Activated naive CD4-positive, alpha-beta T cell treated with anti-CD3 and anti-CD28 coated beads, Interleukin-2, amount 50 U/mL, for 24 hours (primary cell): ENCODE data around the gene IKBKE.

ENCODE experiments used
- H3K27ac Mint-ChIP-seq: one replicate; pipeline ENCODE4 v1.8.0; 2021; ENCODE audit warnings: mild to moderate bottlenecking, mixed read lengths
- H3K27me3 Mint-ChIP-seq: one replicate; pipeline ENCODE4 v1.8.0; 2021; ENCODE audit warnings: mixed read lengths
- H3K36me3 Mint-ChIP-seq: one replicate; pipeline ENCODE4 v1.8.0; 2021; ENCODE audit warnings: mixed read lengths
- H3K4me1 Mint-ChIP-seq: one replicate; pipeline ENCODE4 v1.8.0; 2021; ENCODE audit warnings: mixed read lengths
- H3K4me3 Mint-ChIP-seq: one replicate; pipeline ENCODE4 v1.8.0; 2021; ENCODE audit warnings: mild to moderate bottlenecking, mixed read lengths
- H3K9me3 Mint-ChIP-seq: one replicate; pipeline ENCODE4 v1.8.0; 2021; ENCODE audit warnings: mixed read lengths

IKBKE gene

DNA sequence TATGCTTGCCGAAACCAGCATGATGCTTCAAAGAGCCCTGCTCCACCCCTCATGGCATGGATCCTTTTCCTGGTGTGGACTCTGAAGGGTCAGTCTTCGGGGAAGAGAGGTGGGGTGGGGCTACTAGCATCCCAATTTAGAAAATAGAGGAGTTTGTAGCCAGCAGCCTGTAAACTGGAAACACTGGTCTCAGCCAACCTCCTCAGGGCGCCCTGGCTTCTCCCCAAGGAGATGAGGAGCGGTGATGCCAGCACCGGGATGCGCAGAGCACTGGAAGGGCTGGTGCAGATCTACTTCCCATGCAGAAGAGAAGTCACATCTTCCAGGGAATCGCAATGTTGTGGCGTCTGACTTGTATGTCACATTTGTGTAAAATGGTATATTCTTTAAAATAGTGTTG lies 6.4 kb upstream of the IKBKE start:
- no peak overlapping the region for H3K4me3 Mint-ChIP-seq
- H3K36me3 Mint-ChIP-seq: no peaks in the 10 kb centered on the region
- peaks cover 4% of the 10 kb centered on the region for H3K9me3 Mint-ChIP-seq
- H3K27ac Mint-ChIP-seq: no peak overlapping the region
- no peaks in the 10 kb centered on the region for H3K27me3 Mint-ChIP-seq
- H3K4me1 Mint-ChIP-seq: peaks cover 68% of the 10 kb centered on the region

DNA sequence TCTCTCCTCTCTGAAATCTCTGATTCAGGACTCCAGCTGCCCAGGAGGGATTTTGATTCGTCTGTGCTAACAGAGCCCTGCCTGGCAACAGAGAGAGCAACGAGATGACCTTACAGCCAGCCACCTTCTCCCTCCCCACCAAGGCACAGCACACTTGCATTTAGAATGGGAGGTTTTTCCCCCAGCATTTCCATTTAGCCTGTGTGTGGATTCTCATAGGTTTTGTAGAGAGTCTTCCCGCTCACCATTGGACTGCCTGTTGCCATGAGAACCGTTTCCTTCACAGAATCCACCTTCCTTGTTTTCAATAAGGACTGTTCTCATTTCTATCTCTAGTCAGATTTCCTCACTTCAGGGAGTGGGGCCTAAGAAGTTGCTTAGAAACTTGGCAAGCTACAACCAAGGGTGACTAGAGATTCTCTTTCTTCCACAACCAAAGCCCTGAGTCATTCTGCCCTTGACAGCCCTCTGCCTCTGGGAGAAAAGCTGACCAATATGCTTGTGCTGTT lies 5.8 kb upstream of the IKBKE start:
- no peak overlapping the region for H3K4me3 Mint-ChIP-seq
- no peaks in the 10 kb centered on the region for H3K27me3 Mint-ChIP-seq
- H3K4me1 Mint-ChIP-seq: peaks cover 74% of the 10 kb centered on the region
- no peaks in the 10 kb centered on the region for H3K36me3 Mint-ChIP-seq
- H3K9me3 Mint-ChIP-seq: peaks cover 4% of the 10 kb centered on the region
- H3K27ac Mint-ChIP-seq: peak overlapping the region; percentile 66

GRCh38 chr1:206465951-206466350 lies 4.3 kb upstream of the IKBKE start:
- H3K27ac Mint-ChIP-seq: peak overlapping the region; percentile 76
- no peaks in the 10 kb centered on the region for H3K27me3 Mint-ChIP-seq
- H3K4me1 Mint-ChIP-seq: peaks cover 83% of the 10 kb centered on the region
- H3K9me3 Mint-ChIP-seq: peaks cover 4% of the 10 kb centered on the region
- peak overlapping the region; percentile 61 for H3K4me3 Mint-ChIP-seq
- no peaks in the 10 kb centered on the region for H3K36me3 Mint-ChIP-seq

DNA sequence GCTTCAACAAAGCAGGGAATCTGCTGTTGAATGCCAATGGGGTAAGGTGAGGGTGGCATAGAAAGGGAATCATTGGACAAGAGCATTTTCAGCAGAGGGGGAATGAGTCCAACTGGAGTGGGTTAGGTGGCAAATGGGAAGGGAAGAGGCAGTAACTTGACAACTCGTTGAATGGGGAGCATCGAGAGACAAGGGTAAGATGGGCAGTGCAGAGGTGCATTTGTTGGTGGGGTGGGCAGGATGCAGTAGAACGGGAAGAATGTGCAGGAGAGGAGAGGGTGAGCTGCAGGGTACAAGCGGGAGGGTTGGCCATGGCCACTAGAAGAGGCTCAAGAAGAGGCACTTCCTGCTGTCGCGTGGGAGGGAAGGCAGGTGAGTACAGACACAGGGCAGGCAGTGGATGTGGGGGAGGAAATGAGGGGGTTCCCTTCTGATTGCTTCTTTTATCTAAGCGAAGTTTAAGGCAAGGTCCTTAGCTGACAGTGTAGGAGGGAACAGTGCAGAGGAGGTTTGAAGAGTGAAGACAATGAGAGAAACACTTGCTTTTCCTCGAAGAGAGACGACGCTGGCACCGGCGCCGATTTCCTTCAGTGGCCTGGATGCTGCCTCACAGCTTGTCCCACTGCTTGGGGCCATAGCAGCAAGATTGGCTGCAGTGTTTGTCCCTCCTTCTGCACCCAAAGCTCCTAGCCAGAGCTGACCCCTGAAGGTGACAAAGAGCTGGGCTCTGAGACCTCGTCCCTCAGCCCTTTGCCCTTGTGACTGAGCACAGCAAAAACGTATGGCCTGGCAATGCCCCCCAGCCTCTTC lies 3.2 kb upstream of the IKBKE start:
- Mint-ChIP-seq H3K27me3 (no peaks in the 10 kb centered on the region), H3K36me3 (no peaks in the 10 kb centered on the region), H3K9me3 (peaks cover 4% of the 10 kb centered on the region), H3K27ac (peak overlapping the region; percentile 19), H3K4me1 (peaks cover 86% of the 10 kb centered on the region), H3K4me3 (peak overlapping the region; percentile 34)

GRCh38 chr1:206467915-206468314 lies 2.4 kb upstream of the IKBKE start:
- Mint-ChIP-seq H3K27me3 (no peaks in the 10 kb centered on the region), H3K4me1 (peaks cover 88% of the 10 kb centered on the region), H3K27ac (peak overlapping the region; percentile 56), H3K9me3 (peaks cover 4% of the 10 kb centered on the region), H3K36me3 (no peaks in the 10 kb centered on the region), H3K4me3 (peak overlapping the region; percentile 27)

DNA sequence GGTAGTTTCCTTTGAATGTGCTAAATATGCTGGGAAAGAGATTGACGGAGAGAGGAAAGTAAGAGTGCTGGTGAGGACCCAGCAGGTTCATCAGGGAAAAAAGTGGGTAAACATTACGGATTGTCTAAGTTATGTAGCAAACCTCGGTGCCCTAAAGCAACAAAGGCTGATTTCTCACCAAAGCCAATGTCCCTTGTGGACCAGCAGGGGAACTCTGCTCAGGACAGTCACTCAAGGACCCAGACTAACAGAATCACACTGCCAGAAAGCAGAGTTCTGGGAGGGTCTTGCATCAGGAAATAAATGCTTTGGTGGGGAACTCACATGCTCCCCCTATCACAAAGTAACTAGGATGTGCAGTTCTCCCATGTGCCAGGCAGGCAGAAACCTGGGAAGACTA lies 1.7 kb upstream of the IKBKE start:
- Mint-ChIP-seq H3K9me3 (peaks cover 4% of the 10 kb centered on the region), H3K4me3 (peak overlapping the region; percentile 4), H3K36me3 (peaks cover 2% of the 10 kb centered on the region), H3K27me3 (no peaks in the 10 kb centered on the region), H3K27ac (peak overlapping the region; percentile 56), H3K4me1 (peaks cover 88% of the 10 kb centered on the region)

DNA sequence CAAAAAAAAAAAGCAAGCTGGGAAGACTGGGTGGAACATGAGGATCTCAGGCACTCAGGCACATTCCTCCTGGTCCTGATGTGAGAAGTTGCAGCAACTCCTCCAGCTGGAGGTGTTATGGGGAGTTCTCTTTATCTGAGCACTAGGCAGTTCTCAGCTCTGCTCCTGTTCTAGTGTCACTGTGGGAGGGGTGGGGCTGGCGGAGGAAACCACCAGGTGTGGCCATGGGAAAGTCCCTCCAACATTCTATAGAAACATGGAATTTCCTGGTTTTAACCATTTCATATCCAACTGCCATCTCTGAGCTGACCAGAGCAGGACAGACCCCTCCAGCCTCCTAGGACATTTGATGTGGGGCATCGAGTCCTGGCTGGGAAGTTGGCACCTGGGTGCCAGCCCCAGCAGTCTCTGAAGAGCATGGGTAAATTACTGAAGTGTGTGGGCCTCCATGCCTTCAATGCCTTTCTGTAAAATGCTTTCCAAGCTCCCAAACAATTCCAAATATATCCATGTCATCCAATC lies 804 bp upstream of the IKBKE start:
- Mint-ChIP-seq H3K27me3 (no peaks in the 10 kb centered on the region), H3K4me1 (peaks cover 87% of the 10 kb centered on the region), H3K36me3 (peaks cover 2% of the 10 kb centered on the region), H3K4me3 (peak overlapping the region; percentile 82), H3K27ac (peak overlapping the region; percentile 91), H3K9me3 (peaks cover 4% of the 10 kb centered on the region)

DNA sequence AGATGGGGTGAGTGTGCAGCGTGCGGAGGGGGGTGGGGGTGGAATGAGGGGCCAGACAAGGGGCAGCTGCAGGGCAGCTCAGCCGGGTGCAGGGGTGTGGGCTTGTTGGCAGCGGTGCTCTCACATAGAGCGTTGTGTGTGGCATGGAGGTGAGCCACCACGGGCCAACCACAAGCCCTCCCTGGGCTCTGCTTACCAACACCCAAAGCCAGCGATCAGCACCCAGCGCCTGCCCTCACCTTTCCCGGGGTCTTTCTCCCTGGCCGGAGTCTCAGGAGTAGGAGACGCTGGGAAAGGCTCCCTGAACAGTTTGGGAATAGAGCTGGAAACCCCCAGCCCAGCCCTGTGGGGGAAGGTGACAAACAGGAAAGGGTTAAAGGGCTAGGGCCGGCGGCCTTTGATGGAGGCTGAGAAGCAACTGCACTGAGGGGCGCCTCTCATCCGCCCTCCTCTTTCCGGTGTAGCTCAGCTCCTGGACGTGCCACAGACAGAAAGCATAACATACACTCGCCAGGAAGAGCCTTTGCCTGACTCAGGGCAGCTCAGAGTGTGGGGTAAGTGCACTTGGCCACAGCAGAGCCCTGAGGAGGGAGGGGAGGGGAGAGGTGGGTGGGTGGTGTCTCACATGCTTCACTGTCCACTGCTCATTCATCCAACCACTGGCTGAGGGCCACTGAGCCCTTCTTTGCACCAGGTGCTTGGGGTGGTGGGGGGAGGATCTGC lies 577 bp downstream of the IKBKE start:
- Mint-ChIP-seq H3K9me3 (peaks cover 4% of the 10 kb centered on the region), H3K36me3 (peaks cover 5% of the 10 kb centered on the region), H3K27me3 (no peaks in the 10 kb centered on the region), H3K27ac (peak overlapping the region; percentile 91), H3K4me1 (peaks cover 83% of the 10 kb centered on the region), H3K4me3 (peak overlapping the region; percentile 82)

GRCh38 chr1:206471415-206471801 lies 1.1 kb downstream of the IKBKE start:
- peak overlapping the region; percentile 82 for H3K4me3 Mint-ChIP-seq
- peaks cover 83% of the 10 kb centered on the region for H3K4me1 Mint-ChIP-seq
- no peaks in the 10 kb centered on the region for H3K9me3 Mint-ChIP-seq
- H3K27ac Mint-ChIP-seq: peak overlapping the region; percentile 89
- H3K27me3 Mint-ChIP-seq: no peaks in the 10 kb centered on the region
- peaks cover 5% of the 10 kb centered on the region for H3K36me3 Mint-ChIP-seq

GRCh38 chr1:206472024-206472423 lies 1.7 kb downstream of the IKBKE start:
- Mint-ChIP-seq H3K36me3 (peaks cover 5% of the 10 kb centered on the region), H3K9me3 (no peaks in the 10 kb centered on the region), H3K27me3 (no peaks in the 10 kb centered on the region), H3K27ac (peak overlapping the region; percentile 89), H3K4me1 (peaks cover 81% of the 10 kb centered on the region), H3K4me3 (peak overlapping the region; percentile 82)

GRCh38 chr1:206472454-206472853 lies 2.2 kb downstream of the IKBKE start:
- H3K4me3 Mint-ChIP-seq: peak overlapping the region; percentile 82
- peak overlapping the region; percentile 89 for H3K27ac Mint-ChIP-seq
- peaks cover 79% of the 10 kb centered on the region for H3K4me1 Mint-ChIP-seq
- H3K36me3 Mint-ChIP-seq: peaks cover 5% of the 10 kb centered on the region
- H3K9me3 Mint-ChIP-seq: no peaks in the 10 kb centered on the region
- H3K27me3 Mint-ChIP-seq: no peaks in the 10 kb centered on the region

DNA sequence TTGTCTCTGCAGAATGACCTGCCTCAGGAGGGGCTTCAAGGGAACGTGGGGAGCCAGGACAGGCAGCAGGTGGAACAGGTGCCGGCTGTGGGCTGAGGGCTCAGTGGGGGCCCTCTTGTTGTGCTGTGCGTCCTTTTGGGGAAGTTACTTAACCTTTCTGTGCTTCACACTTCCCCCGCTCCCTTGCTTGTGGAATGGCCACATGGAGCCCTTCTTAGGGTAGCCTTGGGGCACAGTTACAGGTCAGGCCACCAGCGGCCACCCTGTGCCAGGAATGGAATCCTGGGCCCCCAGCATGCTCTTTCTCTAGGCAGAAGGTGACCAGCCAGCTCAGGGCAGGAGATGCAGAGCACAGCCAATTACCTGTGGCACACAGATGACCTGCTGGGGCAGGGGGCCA lies 2.6 kb downstream of the IKBKE start:
- Mint-ChIP-seq H3K27me3 (no peaks in the 10 kb centered on the region), H3K4me3 (peak overlapping the region; percentile 82), H3K4me1 (peaks cover 75% of the 10 kb centered on the region), H3K36me3 (peaks cover 5% of the 10 kb centered on the region), H3K27ac (peak overlapping the region; percentile 89), H3K9me3 (no peaks in the 10 kb centered on the region)

DNA sequence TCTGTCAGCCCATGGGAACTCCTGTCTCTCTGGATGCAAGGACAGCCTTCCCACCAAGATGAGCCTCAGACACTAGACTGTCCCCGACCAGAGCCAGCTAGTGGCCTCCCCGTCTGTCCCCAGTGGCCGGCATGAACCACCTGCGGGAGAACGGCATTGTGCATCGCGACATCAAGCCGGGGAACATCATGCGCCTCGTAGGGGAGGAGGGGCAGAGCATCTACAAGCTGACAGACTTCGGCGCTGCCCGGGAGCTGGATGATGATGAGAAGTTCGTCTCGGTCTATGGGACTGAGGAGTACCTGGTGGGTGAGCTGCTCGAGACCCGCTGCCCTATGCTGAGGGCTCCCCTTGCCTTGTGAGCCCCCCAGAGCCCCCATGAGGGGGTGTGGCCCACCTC lies 5.8 kb downstream of the IKBKE start:
- H3K4me1 Mint-ChIP-seq: peaks cover 62% of the 10 kb centered on the region
- no peak overlapping the region for H3K4me3 Mint-ChIP-seq
- peaks cover 10% of the 10 kb centered on the region for H3K36me3 Mint-ChIP-seq
- H3K9me3 Mint-ChIP-seq: no peaks in the 10 kb centered on the region
- no peaks in the 10 kb centered on the region for H3K27me3 Mint-ChIP-seq
- no peak overlapping the region for H3K27ac Mint-ChIP-seq

DNA sequence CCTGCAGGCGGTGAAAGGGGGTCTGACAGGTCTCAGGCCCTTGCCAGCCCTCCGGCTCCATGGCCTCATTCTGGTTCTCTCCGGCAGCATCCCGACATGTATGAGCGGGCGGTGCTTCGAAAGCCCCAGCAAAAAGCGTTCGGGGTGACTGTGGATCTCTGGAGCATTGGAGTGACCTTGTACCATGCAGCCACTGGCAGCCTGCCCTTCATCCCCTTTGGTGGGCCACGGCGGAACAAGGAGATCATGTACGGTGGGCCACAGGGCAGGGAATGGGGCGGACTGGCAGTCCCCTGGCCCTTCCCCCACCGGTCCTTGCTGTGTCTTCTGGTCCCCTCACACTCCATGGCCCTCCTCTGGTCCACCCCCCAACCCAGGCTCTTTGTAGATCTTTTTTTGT lies 6.3 kb downstream of the IKBKE start:
- H3K4me3 Mint-ChIP-seq: no peak overlapping the region
- peaks cover 10% of the 10 kb centered on the region for H3K36me3 Mint-ChIP-seq
- no peaks in the 10 kb centered on the region for H3K27me3 Mint-ChIP-seq
- H3K27ac Mint-ChIP-seq: no peak overlapping the region
- H3K4me1 Mint-ChIP-seq: peaks cover 58% of the 10 kb centered on the region
- no peaks in the 10 kb centered on the region for H3K9me3 Mint-ChIP-seq

GRCh38 chr1:206477110-206477509 lies 6.8 kb downstream of the IKBKE start:
- H3K27ac Mint-ChIP-seq: no peak overlapping the region
- peaks cover 10% of the 10 kb centered on the region for H3K36me3 Mint-ChIP-seq

More at GRCh38 chr1:206477110-206477509, 6.8 kb downstream of the IKBKE start:
- H3K9me3 Mint-ChIP-seq: no peaks in the 10 kb centered on the region
- H3K4me3 Mint-ChIP-seq: no peak overlapping the region
- peaks cover 53% of the 10 kb centered on the region for H3K4me1 Mint-ChIP-seq
- H3K27me3 Mint-ChIP-seq: no peaks in the 10 kb centered on the region
